WTC11 (cell line): ENCODE measurements around the gene SMIM12. TPM values are rescaled to one million over a fixed set of nuclear protein-coding genes. Genes with fewer than 3 reads are reported as not detected.
A peak's percentile ranks its signal among the peaks of the same experiment; 100 is the strongest.

ENCODE experiments used
- ATAC-seq: fragments of 200-7000 bp; cut with Tn5 transposase; 2 replicates; pipeline ENCODE4 v1.10.0; 2021; ENCODE audit warnings: mild to moderate bottlenecking, moderate library complexity
- CTCF ChIA-PET: fragments of 300-600 bp; sonication (Branson Sonifier 250); formaldehyde crosslinking; loops from one replicate; lab custom pipeline; 2021; ENCODE audit warnings: antibody characterized with exemption; lab: Charles Lee
- POLR2A ChIA-PET: fragments of 350-600 bp; sonication (Branson Sonifier 250); formaldehyde crosslinking; loops from one replicate; lab custom pipeline; 2021; ENCODE audit warnings: antibody characterized with exemption; lab: Charles Lee
- DNase-seq: peaks from one replicate; pipeline ENCODE4 v3.0.0; 2021; ENCODE audit warnings: low spot score
- H3K27ac Mint-ChIP-seq: 2 replicates; pipeline ENCODE4 v1.8.0; 2021; ENCODE audit warnings: mixed read lengths
- H3K27me3 Mint-ChIP-seq: 2 replicates; pipeline ENCODE4 v1.8.0; 2021; ENCODE audit warnings: low read depth, mild to moderate bottlenecking, moderate library complexity, mixed read lengths
- H3K36me3 Mint-ChIP-seq: 2 replicates; pipeline ENCODE4 v1.8.0; 2021; ENCODE audit warnings: mixed read lengths
- H3K4me1 Mint-ChIP-seq: 2 replicates; pipeline ENCODE4 v1.8.0; 2022; ENCODE audit warnings: mixed read lengths
- H3K4me3 Mint-ChIP-seq: 2 replicates; pipeline ENCODE4 v1.8.0; 2021; ENCODE audit warnings: mild to moderate bottlenecking, moderate library complexity, mixed read lengths
- H3K9me3 Mint-ChIP-seq: 2 replicates; pipeline ENCODE4 v1.8.0; 2021; ENCODE audit warnings: mixed read lengths
- CREB1 ChIP-seq: sonication (generic); formaldehyde crosslinking; IDR thresholded peaks from 2 replicates; pipeline ENCODE4 v1.8.0; 2023; ENCODE audit warnings: mild to moderate bottlenecking, missing genetic modification reagents
- ETV6 ChIP-seq: sonication (generic); formaldehyde crosslinking; IDR thresholded peaks from 2 replicates; pipeline ENCODE4 v1.8.1; 2022; ENCODE audit warnings: mild to moderate bottlenecking, missing genetic modification reagents
- FOXJ3 ChIP-seq: sonication (generic); formaldehyde crosslinking; IDR thresholded peaks from 2 replicates; pipeline ENCODE4 v1.9.0; 2021; ENCODE audit warnings: missing genetic modification reagents, mild to moderate bottlenecking, borderline replicate concordance
- FOXP1 ChIP-seq: sonication (generic); formaldehyde crosslinking; IDR thresholded peaks from 2 replicates; pipeline ENCODE4 v1.8.0; 2022; ENCODE audit warnings: missing genetic modification reagents, mild to moderate bottlenecking, moderate library complexity, borderline replicate concordance
- GABPB1 ChIP-seq: sonication (generic); formaldehyde crosslinking; IDR thresholded peaks from 2 replicates; pipeline ENCODE4 v1.8.1; 2023; ENCODE audit warnings: mild to moderate bottlenecking, missing genetic modification reagents
- GTF2I ChIP-seq: fragments of 250-450 bp; sonication (Bioruptor Pico); conservative IDR thresholded peaks from 2 replicates; pipeline ENCODE4 v1.4.0; 2021; ENCODE audit warnings: mild to moderate bottlenecking
- HMGA2 ChIP-seq: fragments of 250-450 bp; sonication (Bioruptor Pico); IDR thresholded peaks from 2 replicates; pipeline ENCODE4 v1.4.0; 2021; ENCODE audit warnings: mild to moderate bottlenecking, moderate library complexity
- IRF2 ChIP-seq: sonication (generic); formaldehyde crosslinking; IDR thresholded peaks from 2 replicates; pipeline ENCODE4 v1.8.0; 2022; ENCODE audit warnings: low read depth, missing genetic modification reagents, borderline replicate concordance
- KAT7 ChIP-seq: sonication (generic); formaldehyde crosslinking; IDR thresholded peaks from 2 replicates; pipeline ENCODE4 v1.8.1; 2023; ENCODE audit warnings: missing genetic modification reagents, mild to moderate bottlenecking, borderline replicate concordance
- NFE2L1 ChIP-seq: sonication (generic); formaldehyde crosslinking; IDR thresholded peaks from 2 replicates; pipeline ENCODE4 v1.8.1; 2023; ENCODE audit warnings: missing genetic modification reagents
- NR3C1 ChIP-seq: sonication (generic); formaldehyde crosslinking; conservative IDR thresholded peaks from 2 replicates; pipeline ENCODE4 v1.8.1; 2023; ENCODE audit warnings: low read depth, mild to moderate bottlenecking, missing genetic modification reagents
- PRRX2 ChIP-seq: fragments of 250-450 bp; sonication (Bioruptor Pico); IDR thresholded peaks from 2 replicates; pipeline ENCODE4 v1.8.0; 2021; ENCODE audit warnings: mild to moderate bottlenecking
- SOX15 ChIP-seq: fragments of 250-450 bp; sonication (Bioruptor Pico); IDR thresholded peaks from 2 replicates; pipeline ENCODE4 v1.9.0; 2021; ENCODE audit warnings: mild to moderate bottlenecking
- SP1 ChIP-seq: sonication (generic); formaldehyde crosslinking; conservative IDR thresholded peaks from 2 replicates; pipeline ENCODE4 v1.8.1; 2022; ENCODE audit warnings: missing genetic modification reagents
- TEAD1 ChIP-seq: sonication (generic); formaldehyde crosslinking; IDR thresholded peaks from 2 replicates; pipeline ENCODE4 v1.8.0; 2022; ENCODE audit warnings: mild to moderate bottlenecking, missing genetic modification reagents
- ZNF138 ChIP-seq: sonication (generic); formaldehyde crosslinking; conservative IDR thresholded peaks from 2 replicates; pipeline ENCODE4 v1.8.1; 2022; ENCODE audit warnings: mild to moderate bottlenecking, moderate library complexity, missing genetic modification reagents
- ZNF263 ChIP-seq: sonication (generic); formaldehyde crosslinking; IDR thresholded peaks from 2 replicates; pipeline ENCODE4 v1.8.1; 2022; ENCODE audit warnings: low read depth, mild to moderate bottlenecking, moderate library complexity, missing genetic modification reagents
- ZNF317 ChIP-seq: sonication (generic); formaldehyde crosslinking; IDR thresholded peaks from 2 replicates; pipeline ENCODE4 v1.8.1; 2023; ENCODE audit warnings: low read depth, mild to moderate bottlenecking, moderate library complexity, missing genetic modification reagents, borderline replicate concordance
- ZNF396 ChIP-seq: fragments of 250-450 bp; sonication (Bioruptor Pico); IDR thresholded peaks from 2 replicates; pipeline ENCODE4 v1.8.0; 2021; ENCODE audit warnings: mild to moderate bottlenecking, moderate library complexity, borderline replicate concordance
- ZNF416 ChIP-seq: fragments of 250-450 bp; sonication (Bioruptor Pico); IDR thresholded peaks from 2 replicates; pipeline ENCODE4 v1.9.0; 2021; ENCODE audit warnings: mild to moderate bottlenecking, inconsistent platforms
- total RNA-seq: library from RNA; stranded (reverse); gene quantifications from 3 replicates; pipeline ENCODE4 v1.2.3, GENCODE V29; 2021
- TF ChIP-seq, protein P1 (sequence below): sonication (generic); formaldehyde crosslinking; IDR thresholded peaks from 2 replicates; pipeline ENCODE4 v1.8.0; 2022; ENCODE audit warnings: mild to moderate bottlenecking, missing genetic modification reagents
- TF ChIP-seq, protein P2 (sequence below): fragments of 250-450 bp; sonication (Bioruptor Pico); IDR thresholded peaks from 2 replicates; pipeline ENCODE4 v1.8.0; 2021; ENCODE audit warnings: mild to moderate bottlenecking
- TF ChIP-seq, protein P3 (sequence below): sonication (generic); formaldehyde crosslinking; IDR thresholded peaks from 2 replicates; pipeline ENCODE4 v1.8.0; 2022; ENCODE audit warnings: mild to moderate bottlenecking, missing genetic modification reagents
- TF ChIP-seq, protein P4 (sequence below): fragments of 250-450 bp; sonication (Bioruptor Pico); IDR thresholded peaks from 2 replicates; pipeline ENCODE4 v1.9.0; 2021; ENCODE audit warnings: moderate library complexity, mild to moderate bottlenecking, inconsistent platforms, borderline replicate concordance
- TF ChIP-seq, protein P5 (sequence below): sonication (generic); formaldehyde crosslinking; IDR thresholded peaks from 2 replicates; pipeline ENCODE4 v1.8.1; 2023; ENCODE audit warnings: mild to moderate bottlenecking, missing genetic modification reagents, moderate library complexity
- TF ChIP-seq, protein P6 (sequence below): sonication (generic); formaldehyde crosslinking; IDR thresholded peaks from 2 replicates; pipeline ENCODE4 v1.8.1; 2023; ENCODE audit warnings: mild to moderate bottlenecking, missing genetic modification reagents
- TF ChIP-seq, protein P7 (sequence below): sonication (generic); formaldehyde crosslinking; IDR thresholded peaks from 2 replicates; pipeline ENCODE4 v1.8.0; 2023; ENCODE audit warnings: mild to moderate bottlenecking, missing genetic modification reagents
- TF ChIP-seq, protein P8 (sequence below): sonication (generic); formaldehyde crosslinking; IDR thresholded peaks from 2 replicates; pipeline ENCODE4 v1.8.1; 2022; ENCODE audit warnings: mild to moderate bottlenecking, moderate library complexity, missing genetic modification reagents

Gene SMIM12
- total RNA-seq, 1 experiment from 2014 or later: 34.6 TPM

DNA sequence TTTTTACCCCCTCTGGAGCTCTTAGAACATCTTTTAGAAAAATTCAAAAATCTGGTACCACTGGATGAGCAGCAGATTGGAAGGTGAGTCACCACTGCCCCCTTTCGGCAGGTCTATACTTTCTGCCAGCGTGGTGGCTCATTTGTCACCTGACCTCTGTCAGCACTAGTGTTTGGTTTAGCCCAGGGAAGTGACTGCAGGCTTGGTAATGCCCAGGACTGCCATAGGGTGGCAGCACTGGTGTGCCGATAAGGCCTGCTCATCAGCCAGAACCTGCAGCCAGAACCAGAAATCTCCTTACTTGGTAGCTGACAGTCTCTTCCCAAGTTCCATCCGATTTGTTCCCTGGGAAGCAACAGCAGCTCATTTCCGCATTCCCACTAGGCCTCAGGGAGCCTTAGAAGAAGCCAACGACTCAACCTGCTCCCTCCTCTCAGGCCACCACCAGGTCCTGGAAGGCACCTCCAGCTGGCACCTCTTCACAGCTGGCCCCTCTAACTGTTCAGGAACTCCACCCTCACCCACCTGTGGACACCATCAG, 6.8 kb downstream of the SMIM12 start (continued):
- TF ChIP-seq, protein P1, sequence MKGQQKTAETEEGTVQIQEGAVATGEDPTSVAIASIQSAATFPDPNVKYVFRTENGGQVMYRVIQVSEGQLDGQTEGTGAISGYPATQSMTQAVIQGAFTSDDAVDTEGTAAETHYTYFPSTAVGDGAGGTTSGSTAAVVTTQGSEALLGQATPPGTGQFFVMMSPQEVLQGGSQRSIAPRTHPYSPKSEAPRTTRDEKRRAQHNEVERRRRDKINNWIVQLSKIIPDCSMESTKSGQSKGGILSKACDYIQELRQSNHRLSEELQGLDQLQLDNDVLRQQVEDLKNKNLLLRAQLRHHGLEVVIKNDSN: peak; percentile 85
- TF ChIP-seq GABPB1: no peak
- TF ChIP-seq, protein P2, sequence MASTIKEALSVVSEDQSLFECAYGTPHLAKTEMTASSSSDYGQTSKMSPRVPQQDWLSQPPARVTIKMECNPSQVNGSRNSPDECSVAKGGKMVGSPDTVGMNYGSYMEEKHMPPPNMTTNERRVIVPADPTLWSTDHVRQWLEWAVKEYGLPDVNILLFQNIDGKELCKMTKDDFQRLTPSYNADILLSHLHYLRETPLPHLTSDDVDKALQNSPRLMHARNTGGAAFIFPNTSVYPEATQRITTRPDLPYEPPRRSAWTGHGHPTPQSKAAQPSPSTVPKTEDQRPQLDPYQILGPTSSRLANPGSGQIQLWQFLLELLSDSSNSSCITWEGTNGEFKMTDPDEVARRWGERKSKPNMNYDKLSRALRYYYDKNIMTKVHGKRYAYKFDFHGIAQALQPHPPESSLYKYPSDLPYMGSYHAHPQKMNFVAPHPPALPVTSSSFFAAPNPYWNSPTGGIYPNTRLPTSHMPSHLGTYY (CRISPR knock-in tag): no peak
- TF ChIP-seq NFE2L1 (CRISPR knock-in tag): no peak
- no peak for TF ChIP-seq NR3C1
- no peak for TF ChIP-seq ZNF416 (CRISPR knock-in tag)
- TF ChIP-seq KAT7 (CRISPR knock-in tag): no peak
- no peak for TF ChIP-seq ZNF396 (CRISPR knock-in tag)
- TF ChIP-seq, protein P3, sequence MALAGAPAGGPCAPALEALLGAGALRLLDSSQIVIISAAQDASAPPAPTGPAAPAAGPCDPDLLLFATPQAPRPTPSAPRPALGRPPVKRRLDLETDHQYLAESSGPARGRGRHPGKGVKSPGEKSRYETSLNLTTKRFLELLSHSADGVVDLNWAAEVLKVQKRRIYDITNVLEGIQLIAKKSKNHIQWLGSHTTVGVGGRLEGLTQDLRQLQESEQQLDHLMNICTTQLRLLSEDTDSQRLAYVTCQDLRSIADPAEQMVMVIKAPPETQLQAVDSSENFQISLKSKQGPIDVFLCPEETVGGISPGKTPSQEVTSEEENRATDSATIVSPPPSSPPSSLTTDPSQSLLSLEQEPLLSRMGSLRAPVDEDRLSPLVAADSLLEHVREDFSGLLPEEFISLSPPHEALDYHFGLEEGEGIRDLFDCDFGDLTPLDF (CRISPR knock-in tag): no peak
- no peak for TF ChIP-seq TEAD1 (CRISPR knock-in tag)
- TF ChIP-seq, protein P4, sequence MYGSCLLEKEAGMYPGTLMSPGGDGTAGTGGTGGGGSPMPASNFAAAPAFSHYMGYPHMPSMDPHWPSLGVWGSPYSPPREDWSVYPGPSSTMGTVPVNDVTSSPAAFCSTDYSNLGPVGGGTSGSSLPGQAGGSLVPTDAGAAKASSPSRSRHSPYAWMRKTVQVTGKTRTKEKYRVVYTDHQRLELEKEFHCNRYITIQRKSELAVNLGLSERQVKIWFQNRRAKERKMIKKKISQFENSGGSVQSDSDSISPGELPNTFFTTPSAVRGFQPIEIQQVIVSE (CRISPR knock-in tag): no peak
- no peak for TF ChIP-seq GTF2I
- TF ChIP-seq, protein P5, sequence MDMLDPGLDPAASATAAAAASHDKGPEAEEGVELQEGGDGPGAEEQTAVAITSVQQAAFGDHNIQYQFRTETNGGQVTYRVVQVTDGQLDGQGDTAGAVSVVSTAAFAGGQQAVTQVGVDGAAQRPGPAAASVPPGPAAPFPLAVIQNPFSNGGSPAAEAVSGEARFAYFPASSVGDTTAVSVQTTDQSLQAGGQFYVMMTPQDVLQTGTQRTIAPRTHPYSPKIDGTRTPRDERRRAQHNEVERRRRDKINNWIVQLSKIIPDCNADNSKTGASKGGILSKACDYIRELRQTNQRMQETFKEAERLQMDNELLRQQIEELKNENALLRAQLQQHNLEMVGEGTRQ (CRISPR knock-in tag): peak; percentile 89
- no peak for TF ChIP-seq ZNF263 (CRISPR knock-in tag)
- TF ChIP-seq SP1 (CRISPR knock-in tag): peak; percentile 21; the same call in 1 of the 2 replicates
- TF ChIP-seq, protein P6, sequence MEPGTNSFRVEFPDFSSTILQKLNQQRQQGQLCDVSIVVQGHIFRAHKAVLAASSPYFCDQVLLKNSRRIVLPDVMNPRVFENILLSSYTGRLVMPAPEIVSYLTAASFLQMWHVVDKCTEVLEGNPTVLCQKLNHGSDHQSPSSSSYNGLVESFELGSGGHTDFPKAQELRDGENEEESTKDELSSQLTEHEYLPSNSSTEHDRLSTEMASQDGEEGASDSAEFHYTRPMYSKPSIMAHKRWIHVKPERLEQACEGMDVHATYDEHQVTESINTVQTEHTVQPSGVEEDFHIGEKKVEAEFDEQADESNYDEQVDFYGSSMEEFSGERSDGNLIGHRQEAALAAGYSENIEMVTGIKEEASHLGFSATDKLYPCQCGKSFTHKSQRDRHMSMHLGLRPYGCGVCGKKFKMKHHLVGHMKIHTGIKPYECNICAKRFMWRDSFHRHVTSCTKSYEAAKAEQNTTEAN: no peak

DNA sequence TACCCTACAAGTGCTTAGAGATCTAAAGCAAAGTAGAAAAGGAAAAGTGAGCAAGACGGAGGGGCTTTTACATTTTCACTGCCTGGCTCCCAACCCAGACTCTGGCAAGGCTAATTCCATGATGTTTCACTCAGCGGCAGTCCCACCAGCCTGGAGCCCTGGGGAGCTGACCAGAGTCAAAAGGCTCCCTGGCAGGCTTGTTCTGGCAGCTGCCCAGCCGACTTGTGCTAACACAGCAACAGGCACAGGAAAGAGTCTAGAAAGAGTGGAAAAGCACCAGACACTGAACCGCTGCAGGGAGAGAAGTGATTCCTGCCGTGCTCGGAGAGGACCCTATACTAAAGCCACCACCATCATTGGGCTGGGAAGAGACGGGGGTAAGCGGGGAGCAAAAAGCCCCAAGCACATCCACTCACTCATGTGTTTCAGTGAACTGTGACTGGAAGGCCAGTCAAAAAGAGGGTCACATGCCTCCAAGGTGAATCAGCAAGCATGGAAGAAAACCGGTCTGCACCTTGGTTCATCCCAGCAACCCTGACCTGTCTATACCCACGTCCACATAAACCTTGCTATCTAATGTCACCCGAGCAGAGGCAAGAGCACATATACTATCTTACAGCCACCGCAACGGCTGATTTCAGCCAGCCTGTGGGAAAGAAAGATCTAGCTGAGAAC, 8.0 kb downstream of the SMIM12 start:
- ChIA-PET POLR2A (no interaction called here), CTCF (interaction anchor here (0.6 to 2.0 kb wide), 5 partner anchors 24 to 392 kb away, joined by 3 to 47 read pairs (median 4); partner anchors contain the start of gene GJA4)
- Mint-ChIP-seq H3K4me1 (peaks cover 32% of the 10 kb centered on the region), H3K27me3 (no peaks in the 10 kb centered on the region), H3K9me3 (no peaks in the 10 kb centered on the region), H3K27ac (no peak overlapping the region), H3K36me3 (peaks cover 26% of the 10 kb centered on the region), H3K4me3 (no peak overlapping the region)
- ATAC-seq (no peak), DNase-seq (no peak)
- TF ChIP-seq FOXP1 (CRISPR knock-in tag) (no peak), CREB1 (CRISPR knock-in tag) (no peak), ETV6 (CRISPR knock-in tag) (no peak), ZNF317 (CRISPR knock-in tag) (no peak), IRF2 (CRISPR knock-in tag) (no peak), NR3C1 (no peak), ZNF138 (CRISPR knock-in tag) (no peak), ZNF263 (CRISPR knock-in tag) (no peak), PRRX2 (CRISPR knock-in tag) (no peak), SOX15 (CRISPR knock-in tag) (no peak), HMGA2 (no peak), FOXJ3 (CRISPR knock-in tag) (no peak)
- TF ChIP-seq, protein P7, sequence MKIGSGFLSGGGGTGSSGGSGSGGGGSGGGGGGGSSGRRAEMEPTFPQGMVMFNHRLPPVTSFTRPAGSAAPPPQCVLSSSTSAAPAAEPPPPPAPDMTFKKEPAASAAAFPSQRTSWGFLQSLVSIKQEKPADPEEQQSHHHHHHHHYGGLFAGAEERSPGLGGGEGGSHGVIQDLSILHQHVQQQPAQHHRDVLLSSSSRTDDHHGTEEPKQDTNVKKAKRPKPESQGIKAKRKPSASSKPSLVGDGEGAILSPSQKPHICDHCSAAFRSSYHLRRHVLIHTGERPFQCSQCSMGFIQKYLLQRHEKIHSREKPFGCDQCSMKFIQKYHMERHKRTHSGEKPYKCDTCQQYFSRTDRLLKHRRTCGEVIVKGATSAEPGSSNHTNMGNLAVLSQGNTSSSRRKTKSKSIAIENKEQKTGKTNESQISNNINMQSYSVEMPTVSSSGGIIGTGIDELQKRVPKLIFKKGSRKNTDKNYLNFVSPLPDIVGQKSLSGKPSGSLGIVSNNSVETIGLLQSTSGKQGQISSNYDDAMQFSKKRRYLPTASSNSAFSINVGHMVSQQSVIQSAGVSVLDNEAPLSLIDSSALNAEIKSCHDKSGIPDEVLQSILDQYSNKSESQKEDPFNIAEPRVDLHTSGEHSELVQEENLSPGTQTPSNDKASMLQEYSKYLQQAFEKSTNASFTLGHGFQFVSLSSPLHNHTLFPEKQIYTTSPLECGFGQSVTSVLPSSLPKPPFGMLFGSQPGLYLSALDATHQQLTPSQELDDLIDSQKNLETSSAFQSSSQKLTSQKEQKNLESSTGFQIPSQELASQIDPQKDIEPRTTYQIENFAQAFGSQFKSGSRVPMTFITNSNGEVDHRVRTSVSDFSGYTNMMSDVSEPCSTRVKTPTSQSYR (CRISPR knock-in tag): no peak
- TF ChIP-seq, protein P8, sequence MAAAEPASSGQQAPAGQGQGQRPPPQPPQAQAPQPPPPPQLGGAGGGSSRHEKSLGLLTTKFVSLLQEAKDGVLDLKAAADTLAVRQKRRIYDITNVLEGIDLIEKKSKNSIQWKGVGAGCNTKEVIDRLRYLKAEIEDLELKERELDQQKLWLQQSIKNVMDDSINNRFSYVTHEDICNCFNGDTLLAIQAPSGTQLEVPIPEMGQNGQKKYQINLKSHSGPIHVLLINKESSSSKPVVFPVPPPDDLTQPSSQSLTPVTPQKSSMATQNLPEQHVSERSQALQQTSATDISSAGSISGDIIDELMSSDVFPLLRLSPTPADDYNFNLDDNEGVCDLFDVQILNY: no peak
